Activated CD4-positive, alpha-beta T cell treated with anti-CD3 and anti-CD28 coated beads, Interleukin-2, amount 50 U/mL, for 48 hours (primary cell): Measurements from ENCODE around the gene EFEMP2.

Experiments
- DNase-seq, 2 experiments: peaks; one replicate each; pipeline ENCODE4 v3.0.0-alpha.2; 2020

The EFEMP2 gene

DNA sequence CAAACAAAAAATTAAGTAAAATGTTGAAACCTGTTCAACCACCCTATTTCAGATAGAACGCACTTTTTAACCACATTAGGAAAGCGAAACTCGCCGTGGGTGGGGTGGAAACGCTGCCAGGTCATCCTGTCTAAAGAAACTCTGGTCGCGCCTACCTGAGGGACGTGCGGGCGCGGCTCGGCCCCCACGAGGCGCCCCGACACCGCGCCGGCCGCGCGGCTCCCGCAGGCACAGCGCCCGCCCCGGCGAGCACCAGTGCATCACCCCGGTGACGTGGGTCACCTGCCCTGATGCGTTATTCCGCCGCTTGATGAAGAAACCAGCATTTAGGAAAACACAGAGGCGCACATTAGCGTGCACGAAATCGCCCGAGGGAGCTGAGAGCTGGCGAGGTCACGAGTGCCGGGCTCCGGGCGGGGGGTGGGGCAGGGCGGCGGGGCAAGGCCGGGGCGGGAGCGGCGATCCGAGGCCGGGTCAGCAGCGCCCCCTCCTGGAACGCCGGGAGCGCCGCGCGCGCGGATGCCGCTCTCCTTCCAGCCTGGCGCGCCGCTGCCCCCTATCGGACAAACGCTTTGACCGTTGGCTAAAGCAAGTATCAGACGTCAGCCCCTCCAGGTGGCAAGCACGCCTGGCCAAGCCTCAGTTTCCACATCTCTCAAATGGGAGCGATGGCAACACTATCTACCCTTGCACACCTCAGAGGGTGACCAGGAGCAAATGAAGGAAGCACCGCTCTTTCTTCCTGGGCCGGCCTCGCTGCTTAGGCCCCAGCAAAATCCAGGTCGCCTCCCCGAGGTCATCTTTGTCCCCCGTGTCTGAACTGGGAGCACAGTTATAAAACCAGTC lies 54.5 kb downstream of the EFEMP2 start:
- DNase-seq = peak; percentile 98

DNA sequence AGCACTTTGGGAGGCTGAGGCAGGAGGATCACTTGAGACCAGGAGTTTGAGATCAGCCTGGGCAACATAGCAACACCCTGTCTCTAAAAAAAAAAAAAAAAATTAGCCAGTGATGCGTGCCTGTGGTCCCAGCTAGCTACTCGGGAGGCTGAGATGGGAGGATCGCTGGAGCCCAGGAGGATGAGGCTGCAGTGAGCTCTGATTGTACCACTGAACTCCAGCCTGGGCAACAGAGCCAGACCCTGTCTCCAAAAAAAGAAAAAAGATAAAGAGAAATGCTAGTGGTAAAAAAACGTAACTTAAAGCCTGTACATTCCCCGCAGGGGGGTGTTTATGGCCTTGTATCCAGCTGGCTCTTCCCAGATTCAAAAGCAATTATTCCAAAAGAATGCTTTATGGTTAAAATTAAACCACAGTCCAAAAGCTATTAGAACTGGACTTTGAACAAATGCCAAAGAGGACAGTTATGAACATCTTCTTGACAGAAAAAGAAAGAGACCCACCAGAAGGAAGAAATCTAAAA lies 55.2 kb downstream of the EFEMP2 start:
- peak in 1 of 2 experiments; percentile 11 for DNase-seq

DNA sequence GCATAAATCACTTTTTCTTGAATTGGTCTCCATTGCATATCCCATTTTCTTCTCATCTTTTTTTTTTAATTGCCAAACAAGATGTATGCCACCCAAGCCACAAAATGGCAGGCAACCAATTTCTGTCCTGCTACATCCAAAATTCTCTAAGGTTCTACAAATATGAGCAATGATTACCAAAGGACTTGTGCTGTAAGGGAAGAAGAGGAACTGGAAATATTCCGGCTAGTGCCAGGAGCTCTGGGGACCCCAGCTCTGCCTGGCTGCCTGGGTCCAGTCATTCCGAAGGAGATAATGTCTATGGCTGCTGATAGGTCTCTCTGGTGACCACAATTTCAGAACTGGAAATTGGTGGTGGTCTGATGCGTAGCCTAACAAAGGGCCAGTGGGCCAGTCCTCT lies 55.9 kb downstream of the EFEMP2 start:
- DNase-seq = no peak
